HG03108 (cell line): ENCODE results near the gene NINJ2.

Source experiments
- ATAC-seq: cut with Tn5 transposase; IDR thresholded peaks from one replicate; pipeline ENCODE4 v1.9.1; 2021; ENCODE audit warnings: moderate library complexity; ENCODE audit not compliant: unreplicated experiment

The NINJ2 gene

GRCh38 chr12:617304-617915 lies 45.8 kb downstream of the NINJ2 start:
- ATAC-seq: no peak

GRCh38 chr12:615620-616019 lies 47.6 kb downstream of the NINJ2 start:
- ATAC-seq: no peak

- ATAC-seq: no peak
Measured at GRCh38 chr12:614411-614970, 48.8 kb downstream of the NINJ2 start.

- ATAC-seq: no peak
Measured at GRCh38 chr12:613996-614395, 49.2 kb downstream of the NINJ2 start.

- no peak for ATAC-seq
Measured at GRCh38 chr12:612886-613285, 50.4 kb downstream of the NINJ2 start.

GRCh38 chr12:612293-612692 lies 51.0 kb downstream of the NINJ2 start:
- no peak for ATAC-seq

- no peak for ATAC-seq
Measured at GRCh38 chr12:611721-612120, 51.5 kb downstream of the NINJ2 start.

GRCh38 chr12:608921-609320 lies 54.3 kb downstream of the NINJ2 start:
- ATAC-seq: no peak

GRCh38 chr12:608413-608812 lies 54.8 kb downstream of the NINJ2 start:
- ATAC-seq: no peak

GRCh38 chr12:607541-608001 lies 55.7 kb downstream of the NINJ2 start:
- no peak for ATAC-seq

GRCh38 chr12:604956-605355 lies 58.3 kb downstream of the NINJ2 start:
- no peak for ATAC-seq

- no peak for ATAC-seq
Measured at GRCh38 chr12:602700-603068, 60.6 kb downstream of the NINJ2 start.

- no peak for ATAC-seq
Measured at GRCh38 chr12:601976-602699, 61.1 kb downstream of the NINJ2 start.

GRCh38 chr12:599756-600155 lies 63.5 kb downstream of the NINJ2 start:
- ATAC-seq: no peak

GRCh38 chr12:597926-598568 lies 65.2 kb downstream of the NINJ2 start:
- ATAC-seq: no peak

- ATAC-seq: no peak
Measured at GRCh38 chr12:593396-594270, 69.6 kb downstream of the NINJ2 start.

GRCh38 chr12:592024-592505 lies 71.2 kb downstream of the NINJ2 start:
- ATAC-seq: no peak

- ATAC-seq: no peak
Measured at GRCh38 chr12:591167-592023, 71.8 kb downstream of the NINJ2 start.

GRCh38 chr12:590206-590750 lies 73.0 kb downstream of the NINJ2 start:
- ATAC-seq: no peak

GRCh38 chr12:588646-589045 lies 74.6 kb downstream of the NINJ2 start:
- ATAC-seq: no peak
